CD4-positive, alpha-beta T cell (primary cell): ENCODE measurements around the gene CLEC16A. TPM values are rescaled to one million over a fixed set of nuclear protein-coding genes. Genes with fewer than 3 reads are reported as not detected.

Experiments
- ATAC-seq: fragments of 200-7000 bp; cut with Tn5 transposase; one replicate; pipeline ENCODE4 v1.10.0; 2022; ENCODE audit warnings: mild to moderate bottlenecking; ENCODE audit not compliant: poor library complexity
- CTCF ChIA-PET: fragments of 350-600 bp; sonication (Branson Sonifier 250); formaldehyde crosslinking; loops from one replicate; lab custom pipeline; 2021; ENCODE audit warnings: antibody characterized with exemption, inconsistent platforms; lab: Charles Lee
- POLR2A ChIA-PET: fragments of 350-600 bp; sonication (Branson Sonifier 250); formaldehyde crosslinking; loops from one replicate; lab custom pipeline; 2021; ENCODE audit warnings: antibody characterized with exemption, inconsistent platforms; lab: Charles Lee
- DNase-seq, 14 experiments: peaks; one replicate each; pipeline ENCODE4 v3.0.0-alpha.2; 2013 to 2020; ENCODE audit warnings: mixed read lengths in 2 of 14
- H3K27ac ChIP-seq, 2 donors: one replicate each; pipeline versions ENCODE4 v1.5.1 to v1.7.0; 2013; ENCODE audit warnings: low read length in 2 of 2, low read depth in 1 of 2, mild to moderate bottlenecking in 1 of 2
- H3K27me3 ChIP-seq, 2 experiments: 1 replicate in 1 of 2; 2 replicates in 1 of 2; pipeline versions ENCODE4 v1.6.1 to v1.7.0; 2013; ENCODE audit warnings: low read length in 2 of 2, control low read depth in 1 of 2, mild to moderate bottlenecking in 1 of 2, moderate library complexity in 1 of 2; ENCODE audit not compliant: insufficient read depth in 2 of 2, control insufficient read depth in 1 of 2
- H3K36me3 ChIP-seq: one replicate; pipeline ENCODE4 v1.6.1; 2013; ENCODE audit warnings: low read length, control low read depth; ENCODE audit not compliant: insufficient read depth
- H3K4me1 ChIP-seq: one replicate; pipeline ENCODE4 v1.6.1; 2013; ENCODE audit warnings: low read length, control low read depth; ENCODE audit not compliant: insufficient read depth
- H3K4me3 ChIP-seq: one replicate; pipeline ENCODE4 v1.5.1; 2013; ENCODE audit warnings: mild to moderate bottlenecking, low read length, moderate library complexity
- H3K9me3 ChIP-seq, 2 experiments: 1 replicate in 1 of 2; 2 replicates in 1 of 2; pipeline versions ENCODE4 v1.6.1 to v1.7.0; 2013; ENCODE audit warnings: low read length in 2 of 2, mild to moderate bottlenecking in 2 of 2, control low read depth in 1 of 2, moderate library complexity in 1 of 2; ENCODE audit not compliant: control insufficient read depth in 1 of 2, insufficient read depth in 1 of 2
- H3K27ac Mint-ChIP-seq: one replicate; pipeline ENCODE4 v1.8.0; 2020; ENCODE audit warnings: mixed read lengths
- H3K27me3 Mint-ChIP-seq: one replicate; pipeline ENCODE4 v1.8.0; 2021; ENCODE audit warnings: mixed read lengths
- H3K36me3 Mint-ChIP-seq: one replicate; pipeline ENCODE4 v1.8.0; 2021; ENCODE audit warnings: low read depth, mixed read lengths
- H3K4me1 Mint-ChIP-seq: one replicate; pipeline ENCODE4 v1.8.0; 2021; ENCODE audit warnings: low read depth, mixed read lengths
- H3K4me3 Mint-ChIP-seq: one replicate; pipeline ENCODE4 v1.8.0; 2020; ENCODE audit warnings: mild to moderate bottlenecking, mixed read lengths
- H3K9me3 Mint-ChIP-seq: one replicate; pipeline ENCODE4 v1.8.0; 2020; ENCODE audit warnings: mixed read lengths
- intact Hi-C, 2 experiments: fragments of 100-400 bp; cut with DNase I in 1 of 2; cut with micrococcal nuclease in 1 of 2; formaldehyde crosslinking; loops; one replicate each; pipeline versions ENCODE4 v1.15.1 to v1.9.0; 2023 to 2025; cut with DNase I, micrococcal nuclease
- total RNA-seq, 174 experiments: library from RNA in 2 of 174; stranded (reverse) in 2 of 174; gene quantifications; one replicate each; pipeline ENCODE4 v1.2.3 and lab custom pipeline; 2021 to 2026
- TF ChIP-seq, protein P1 (sequence below): fragments of 200-600 bp; IDR thresholded peaks from one replicate; pipeline ENCODE4 v1.8.0; 2022; ENCODE audit warnings: antibody characterized with exemption, mild to moderate bottlenecking

CLEC16A gene
- total RNA-seq, 2 experiments from 2014 or later: 21.7 to 22.7 TPM

- DNase-seq: peak in 8 of 14 experiments; percentile 11 to 78 (median 44)
- Histone ChIP-seq H3K27ac (no peak overlapping the region), H3K4me3 (no peak overlapping the region), H3K9me3 (no peaks in the 10 kb centered on the region), H3K27me3 (no peaks in the 10 kb centered on the region), H3K4me1 (peaks cover 10% of the 10 kb centered on the region), H3K36me3 (peaks cover 56% of the 10 kb centered on the region)
- CTCF ChIA-PET: interaction anchor here (0.6 to 1.0 kb wide), 8 partner anchors 9 to 904 kb away, joined by 3 to 5 read pairs (median 4); partner anchors contain the start of gene SOCS1
- no peaks in the 10 kb centered on the region for H3K27me3 Mint-ChIP-seq
- peaks cover 21% of the 10 kb centered on the region for H3K4me1 Mint-ChIP-seq
- TF ChIP-seq, protein P1, sequence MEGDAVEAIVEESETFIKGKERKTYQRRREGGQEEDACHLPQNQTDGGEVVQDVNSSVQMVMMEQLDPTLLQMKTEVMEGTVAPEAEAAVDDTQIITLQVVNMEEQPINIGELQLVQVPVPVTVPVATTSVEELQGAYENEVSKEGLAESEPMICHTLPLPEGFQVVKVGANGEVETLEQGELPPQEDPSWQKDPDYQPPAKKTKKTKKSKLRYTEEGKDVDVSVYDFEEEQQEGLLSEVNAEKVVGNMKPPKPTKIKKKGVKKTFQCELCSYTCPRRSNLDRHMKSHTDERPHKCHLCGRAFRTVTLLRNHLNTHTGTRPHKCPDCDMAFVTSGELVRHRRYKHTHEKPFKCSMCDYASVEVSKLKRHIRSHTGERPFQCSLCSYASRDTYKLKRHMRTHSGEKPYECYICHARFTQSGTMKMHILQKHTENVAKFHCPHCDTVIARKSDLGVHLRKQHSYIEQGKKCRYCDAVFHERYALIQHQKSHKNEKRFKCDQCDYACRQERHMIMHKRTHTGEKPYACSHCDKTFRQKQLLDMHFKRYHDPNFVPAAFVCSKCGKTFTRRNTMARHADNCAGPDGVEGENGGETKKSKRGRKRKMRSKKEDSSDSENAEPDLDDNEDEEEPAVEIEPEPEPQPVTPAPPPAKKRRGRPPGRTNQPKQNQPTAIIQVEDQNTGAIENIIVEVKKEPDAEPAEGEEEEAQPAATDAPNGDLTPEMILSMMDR: peak; percentile 76
- peak; percentile 34 for ATAC-seq
- intact Hi-C loops: loop anchor here (1.0 to 5.0 kb wide), 4 partner anchors 286 to 386 kb away; no protein-coding TSS in a partner anchor
- H3K4me3 Mint-ChIP-seq: no peak overlapping the region
- POLR2A ChIA-PET: interaction anchor here (0.9 to 1.4 kb wide), 3 partner anchors 280 to 286 kb away, joined by 3 to 10 read pairs (median 4); partner anchors contain the start of gene SOCS1
- H3K27ac Mint-ChIP-seq: no peak overlapping the region
- H3K9me3 Mint-ChIP-seq: no peaks in the 10 kb centered on the region
- peaks cover 62% of the 10 kb centered on the region for H3K36me3 Mint-ChIP-seq
These were observed 27.2 kb downstream of the CLEC16A start for GRCh38 chr16:10971560-10971961.

DNA sequence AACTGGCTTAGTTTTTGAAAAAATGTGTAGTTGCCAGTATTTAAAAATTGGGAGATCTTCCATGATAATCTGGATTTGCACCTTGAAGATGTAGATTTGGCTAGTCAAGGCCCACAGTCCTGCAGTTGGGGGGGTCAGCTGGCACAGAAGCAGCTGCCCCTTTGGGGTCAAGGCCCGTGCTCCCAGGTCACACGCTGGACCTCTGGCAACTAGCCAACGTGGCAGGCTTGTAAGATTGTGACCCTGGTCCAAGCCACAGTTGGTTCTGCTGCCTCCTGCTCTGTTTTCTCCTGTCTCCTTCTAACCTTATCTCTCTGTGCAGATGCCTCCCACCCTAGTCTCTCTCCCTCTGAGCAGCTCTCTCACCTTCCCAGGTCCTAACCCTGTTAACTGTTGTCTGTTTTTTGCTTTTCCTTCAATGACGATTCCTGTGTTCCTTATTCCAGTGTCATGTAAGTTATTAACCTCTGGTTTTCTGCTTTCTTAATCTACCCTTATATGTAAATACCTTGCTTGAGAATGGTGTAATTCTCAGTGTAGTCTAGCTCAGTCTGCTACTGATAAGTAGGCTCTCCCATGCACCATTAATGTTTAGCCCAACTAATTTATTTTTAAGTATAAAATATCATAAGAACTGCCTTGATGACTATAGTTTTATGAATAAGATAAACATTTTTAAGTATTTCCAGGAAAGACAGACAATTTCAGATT, 27.9 kb downstream of the CLEC16A start:
- no peaks in the 10 kb centered on the region for H3K9me3 Mint-ChIP-seq
- CTCF ChIA-PET: interaction anchor here (1.0 kb wide), 1 partner anchor 12 kb away, joined by 3 read pairs; no protein-coding TSS in a partner anchor
- no peak overlapping the region for H3K4me3 Mint-ChIP-seq
- Histone ChIP-seq H3K27ac (no peak overlapping the region), H3K27me3 (no peaks in the 10 kb centered on the region), H3K36me3 (peaks cover 57% of the 10 kb centered on the region), H3K4me3 (no peak overlapping the region), H3K9me3 (no peaks in the 10 kb centered on the region), H3K4me1 (peaks cover 12% of the 10 kb centered on the region)
- H3K27me3 Mint-ChIP-seq: no peaks in the 10 kb centered on the region
- H3K36me3 Mint-ChIP-seq: peaks cover 64% of the 10 kb centered on the region
- intact Hi-C loops: loop anchor here in 1 of 2 experiments (5.0 kb wide), 1 partner anchor 385 kb away; no protein-coding TSS in a partner anchor
- DNase-seq (no peak), ATAC-seq (no peak)
- POLR2A ChIA-PET: interaction anchor here (0.8 to 1.4 kb wide), 2 partner anchors 94 to 285 kb away, joined by 3 to 4 read pairs; no protein-coding TSS in a partner anchor
- TF ChIP-seq, protein P1: no peak
- H3K4me1 Mint-ChIP-seq: peaks cover 20% of the 10 kb centered on the region
- H3K27ac Mint-ChIP-seq: no peak overlapping the region

DNA sequence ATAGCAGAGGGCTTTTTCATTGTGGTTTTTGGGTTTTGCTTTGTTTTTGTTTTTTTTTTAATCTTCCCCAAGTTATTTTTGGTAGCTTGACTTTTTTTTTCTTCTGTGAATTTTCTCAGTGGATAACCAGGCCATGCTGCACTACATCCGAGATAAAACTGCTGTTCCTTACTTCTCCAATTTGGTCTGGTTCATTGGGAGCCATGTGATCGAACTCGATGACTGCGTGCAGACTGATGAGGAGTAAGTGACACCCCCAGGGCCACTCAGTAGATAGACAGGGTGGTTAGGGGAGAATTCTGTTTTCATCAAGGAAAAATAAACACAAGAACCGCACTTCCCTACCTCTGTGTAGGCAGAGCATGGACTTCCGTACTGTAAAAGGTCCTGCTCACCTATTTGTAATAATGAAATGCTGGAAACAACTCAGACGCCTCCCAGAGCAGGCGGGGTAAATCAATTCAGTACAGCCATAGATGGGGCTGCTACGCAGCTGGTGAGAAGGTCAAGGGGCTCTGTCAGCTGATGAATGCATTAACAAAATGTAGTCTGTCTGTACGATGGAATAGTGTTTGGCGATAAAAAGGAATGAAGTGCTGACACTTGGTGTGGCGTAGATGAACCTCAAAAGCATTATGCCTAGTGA, 28.6 kb downstream of the CLEC16A start:
- Histone ChIP-seq H3K4me3 (no peak overlapping the region), H3K4me1 (peaks cover 17% of the 10 kb centered on the region), H3K36me3 (peaks cover 55% of the 10 kb centered on the region), H3K27me3 (no peaks in the 10 kb centered on the region), H3K9me3 (no peaks in the 10 kb centered on the region), H3K27ac (no peak overlapping the region)
- H3K36me3 Mint-ChIP-seq: peaks cover 70% of the 10 kb centered on the region
- ATAC-seq: no peak
- no peak for DNase-seq
- intact Hi-C loops: loop anchor here in 1 of 2 experiments (5.0 kb wide), 1 partner anchor 384 kb away; no protein-coding TSS in a partner anchor
- ChIA-PET CTCF (interaction anchor here (1.0 kb wide), 1 partner anchor 13 kb away, joined by 3 read pairs; no protein-coding TSS in a partner anchor), POLR2A (no interaction called here)
- no peak overlapping the region for H3K4me3 Mint-ChIP-seq
- peaks cover 25% of the 10 kb centered on the region for H3K4me1 Mint-ChIP-seq
- no peaks in the 10 kb centered on the region for H3K27me3 Mint-ChIP-seq
- no peak overlapping the region for H3K27ac Mint-ChIP-seq
- no peaks in the 10 kb centered on the region for H3K9me3 Mint-ChIP-seq
- TF ChIP-seq, protein P1: no peak
